ENCODE results near the gene UBA5. TPM values are rescaled to one million over a fixed set of nuclear protein-coding genes. Genes with fewer than 3 reads are reported as not detected.

UBA5 gene
- total and polyA plus RNA-seq, 2 of the 13 experiments (the other 11 are each of a cell fraction or from before 2014, with no cell fraction given): 30.2 to 46.8 TPM

DNA sequence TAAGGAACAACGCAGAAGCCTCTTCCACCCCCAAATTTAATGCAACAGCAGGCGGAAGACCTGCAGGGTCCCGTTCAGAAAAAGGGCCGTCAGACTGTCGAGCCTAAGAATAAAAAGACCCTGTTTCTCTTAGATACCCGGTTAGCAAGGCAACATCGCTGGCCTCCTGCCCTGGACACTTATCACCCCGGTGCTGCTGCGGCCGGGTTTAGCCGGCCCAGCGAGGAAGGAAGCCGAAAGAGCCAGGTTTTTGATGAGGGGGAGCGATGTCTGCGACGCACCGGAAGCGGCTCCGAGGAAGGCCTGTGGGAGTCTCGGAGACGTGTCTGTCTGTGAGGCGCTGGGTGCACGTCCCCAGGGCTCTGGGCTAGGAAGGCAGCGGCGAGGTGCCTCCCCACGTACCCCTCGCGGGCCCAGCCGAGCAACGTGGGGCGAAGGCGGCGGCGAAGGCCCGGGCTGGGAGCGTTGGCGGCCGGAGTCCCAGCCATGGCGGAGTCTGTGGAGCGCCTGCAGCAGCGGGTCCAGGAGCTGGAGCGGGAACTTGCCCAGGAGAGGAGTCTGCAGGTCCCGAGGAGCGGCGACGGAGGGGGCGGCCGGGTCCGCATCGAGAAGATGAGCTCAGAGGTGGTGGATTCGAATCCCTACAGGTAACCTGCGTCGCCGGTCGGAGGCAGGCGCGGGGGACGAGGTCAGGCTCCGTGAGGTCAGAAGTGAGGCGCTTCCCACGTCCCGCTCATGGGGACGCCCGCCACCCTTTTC is at the start of gene UBA5 (continued):
- TF ChIP-seq HOXA5 (CRISPR knock-in tag; IDR thresholded peaks at IDR 0.05) (no peak; the same call in 1 of the 2 replicates), SMC3 (IDR thresholded peaks at IDR 0.05; ENCODE audit: low read length) (no peak), ZNF782 (CRISPR knock-in tag; IDR thresholded peaks at IDR 0.05; ENCODE audit: borderline replicate concordance) (no peak; the same call in 1 of the 2 replicates), FOSL2 (CRISPR knock-in tag; IDR thresholded peaks at IDR 0.05) (0 out of 2 replicates have a peak, but pooled peaks have one; percentile 22), IKZF4 (CRISPR knock-in tag; IDR thresholded peaks at IDR 0.05; ENCODE audit: borderline replicate concordance, low read depth, not compliant biosample characterization) (peak; percentile 14), KLF6 (CRISPR knock-in tag; IDR thresholded peaks at IDR 0.05) (no peak), ZNF446 (CRISPR knock-in tag; IDR thresholded peaks at IDR 0.05) (no peak), GATAD2A (CRISPR knock-in tag; IDR thresholded peaks at IDR 0.05) (peak; percentile 12; the same call in 1 of the 2 replicates), SOX13 (IDR thresholded peaks at IDR 0.05) (no peak), SOX13 (CRISPR knock-in tag; conservative IDR thresholded peaks at IDR 0.05 in 1 of 2, IDR thresholded peaks at IDR 0.05 in 1 of 2) (0 out of 4 replicates have a peak, but pooled peaks of 1 of the 2 experiments have one; percentile 3), KDM5B (CRISPR knock-in tag; IDR thresholded peaks at IDR 0.05; ENCODE audit: borderline replicate concordance) (no peak; the same call in 1 of the 2 replicates), MYC (CRISPR knock-in tag; IDR thresholded peaks at IDR 0.05; ENCODE audit: borderline replicate concordance) (peak; percentile 57)
- TF ChIP-seq, protein P1, sequence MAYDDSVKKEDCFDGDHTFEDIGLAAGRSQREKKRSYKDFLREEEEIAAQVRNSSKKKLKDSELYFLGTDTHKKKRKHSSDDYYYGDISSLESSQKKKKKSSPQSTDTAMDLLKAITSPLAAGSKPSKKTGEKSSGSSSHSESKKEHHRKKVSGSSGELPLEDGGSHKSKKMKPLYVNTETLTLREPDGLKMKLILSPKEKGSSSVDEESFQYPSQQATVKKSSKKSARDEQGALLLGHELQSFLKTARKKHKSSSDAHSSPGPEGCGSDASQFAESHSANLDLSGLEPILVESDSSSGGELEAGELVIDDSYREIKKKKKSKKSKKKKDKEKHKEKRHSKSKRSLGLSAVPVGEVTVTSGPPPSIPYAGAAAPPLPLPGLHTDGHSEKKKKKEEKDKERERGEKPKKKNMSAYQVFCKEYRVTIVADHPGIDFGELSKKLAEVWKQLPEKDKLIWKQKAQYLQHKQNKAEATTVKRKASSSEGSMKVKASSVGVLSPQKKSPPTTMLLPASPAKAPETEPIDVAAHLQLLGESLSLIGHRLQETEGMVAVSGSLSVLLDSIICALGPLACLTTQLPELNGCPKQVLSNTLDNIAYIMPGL (CRISPR knock-in tag; IDR thresholded peaks at IDR 0.05; ENCODE audit: borderline replicate concordance in 1 of 2, low read depth in 1 of 2): peak; percentile 46 to 52; a peak in 2 of 4 replicates
- TF ChIP-seq, protein P2, sequence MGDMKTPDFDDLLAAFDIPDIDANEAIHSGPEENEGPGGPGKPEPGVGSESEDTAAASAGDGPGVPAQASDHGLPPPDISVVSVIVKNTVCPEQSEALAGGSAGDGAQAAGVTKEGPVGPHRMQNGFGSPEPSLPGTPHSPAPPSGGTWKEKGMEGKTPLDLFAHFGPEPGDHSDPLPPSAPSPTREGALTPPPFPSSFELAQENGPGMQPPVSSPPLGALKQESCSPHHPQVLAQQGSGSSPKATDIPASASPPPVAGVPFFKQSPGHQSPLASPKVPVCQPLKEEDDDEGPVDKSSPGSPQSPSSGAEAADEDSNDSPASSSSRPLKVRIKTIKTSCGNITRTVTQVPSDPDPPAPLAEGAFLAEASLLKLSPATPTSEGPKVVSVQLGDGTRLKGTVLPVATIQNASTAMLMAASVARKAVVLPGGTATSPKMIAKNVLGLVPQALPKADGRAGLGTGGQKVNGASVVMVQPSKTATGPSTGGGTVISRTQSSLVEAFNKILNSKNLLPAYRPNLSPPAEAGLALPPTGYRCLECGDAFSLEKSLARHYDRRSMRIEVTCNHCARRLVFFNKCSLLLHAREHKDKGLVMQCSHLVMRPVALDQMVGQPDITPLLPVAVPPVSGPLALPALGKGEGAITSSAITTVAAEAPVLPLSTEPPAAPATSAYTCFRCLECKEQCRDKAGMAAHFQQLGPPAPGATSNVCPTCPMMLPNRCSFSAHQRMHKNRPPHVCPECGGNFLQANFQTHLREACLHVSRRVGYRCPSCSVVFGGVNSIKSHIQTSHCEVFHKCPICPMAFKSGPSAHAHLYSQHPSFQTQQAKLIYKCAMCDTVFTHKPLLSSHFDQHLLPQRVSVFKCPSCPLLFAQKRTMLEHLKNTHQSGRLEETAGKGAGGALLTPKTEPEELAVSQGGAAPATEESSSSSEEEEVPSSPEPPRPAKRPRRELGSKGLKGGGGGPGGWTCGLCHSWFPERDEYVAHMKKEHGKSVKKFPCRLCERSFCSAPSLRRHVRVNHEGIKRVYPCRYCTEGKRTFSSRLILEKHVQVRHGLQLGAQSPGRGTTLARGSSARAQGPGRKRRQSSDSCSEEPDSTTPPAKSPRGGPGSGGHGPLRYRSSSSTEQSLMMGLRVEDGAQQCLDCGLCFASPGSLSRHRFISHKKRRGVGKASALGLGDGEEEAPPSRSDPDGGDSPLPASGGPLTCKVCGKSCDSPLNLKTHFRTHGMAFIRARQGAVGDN (CRISPR knock-in tag; IDR thresholded peaks at IDR 0.05): peak; percentile 88
- TF ChIP-seq, protein P3, sequence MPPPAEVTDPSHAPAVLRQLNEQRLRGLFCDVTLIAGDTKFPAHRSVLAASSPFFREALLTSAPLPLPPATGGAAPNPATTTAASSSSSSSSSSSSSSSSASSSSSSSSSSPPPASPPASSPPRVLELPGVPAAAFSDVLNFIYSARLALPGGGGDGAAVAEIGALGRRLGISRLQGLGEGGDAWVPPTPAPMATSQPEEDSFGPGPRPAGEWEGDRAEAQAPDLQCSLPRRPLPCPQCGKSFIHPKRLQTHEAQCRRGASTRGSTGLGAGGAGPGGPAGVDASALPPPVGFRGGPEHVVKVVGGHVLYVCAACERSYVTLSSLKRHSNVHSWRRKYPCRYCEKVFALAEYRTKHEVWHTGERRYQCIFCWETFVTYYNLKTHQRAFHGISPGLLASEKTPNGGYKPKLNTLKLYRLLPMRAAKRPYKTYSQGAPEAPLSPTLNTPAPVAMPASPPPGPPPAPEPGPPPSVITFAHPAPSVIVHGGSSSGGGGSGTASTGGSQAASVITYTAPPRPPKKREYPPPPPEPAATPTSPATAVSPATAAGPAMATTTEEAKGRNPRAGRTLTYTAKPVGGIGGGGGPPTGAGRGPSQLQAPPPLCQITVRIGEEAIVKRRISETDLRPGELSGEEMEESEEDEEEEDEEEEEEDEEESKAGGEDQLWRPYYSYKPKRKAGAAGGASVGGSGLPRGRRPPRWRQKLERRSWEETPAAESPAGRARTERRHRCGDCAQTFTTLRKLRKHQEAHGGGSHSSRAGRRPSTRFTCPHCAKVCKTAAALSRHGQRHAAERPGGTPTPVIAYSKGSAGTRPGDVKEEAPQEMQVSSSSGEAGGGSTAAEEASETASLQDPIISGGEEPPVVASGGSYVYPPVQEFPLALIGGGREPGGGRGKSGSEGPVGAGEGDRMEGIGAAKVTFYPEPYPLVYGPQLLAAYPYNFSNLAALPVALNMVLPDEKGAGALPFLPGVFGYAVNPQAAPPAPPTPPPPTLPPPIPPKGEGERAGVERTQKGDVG (CRISPR knock-in tag; IDR thresholded peaks at IDR 0.05; ENCODE audit: borderline replicate concordance): peak; percentile 49; the same call in 1 of the 2 replicates
- TF ChIP-seq, protein P4, sequence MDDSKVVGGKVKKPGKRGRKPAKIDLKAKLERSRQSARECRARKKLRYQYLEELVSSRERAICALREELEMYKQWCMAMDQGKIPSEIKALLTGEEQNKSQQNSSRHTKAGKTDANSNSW (CRISPR knock-in tag; IDR thresholded peaks at IDR 0.05; ENCODE audit: borderline replicate concordance): peak; percentile 85; the same call in 1 of the 2 replicates

Measured in HepG2 (cell line).